ENCODE results near the gene SERTAD2.
A peak's percentile ranks its signal among the peaks of the same experiment; 100 is the strongest.

Gene SERTAD2

GRCh38 chr2:64672708-64673107 is 19.0 kb upstream of the SERTAD2 start:
- no peak for DNase-seq (ENCODE audit: low spot score)

GRCh38 chr2:64670047-64670446 is 16.3 kb upstream of the SERTAD2 start:
- DNase-seq (ENCODE audit: low spot score): no peak

GRCh38 chr2:64669288-64669687 is 15.6 kb upstream of the SERTAD2 start:
- DNase-seq (ENCODE audit: low spot score): no peak

- DNase-seq (ENCODE audit: low spot score): no peak
These were observed 14.8 kb upstream of the SERTAD2 start for GRCh38 chr2:64668542-64668941.

GRCh38 chr2:64667535-64667934 is 13.8 kb upstream of the SERTAD2 start:
- no peak for DNase-seq (ENCODE audit: low spot score)

DNA sequence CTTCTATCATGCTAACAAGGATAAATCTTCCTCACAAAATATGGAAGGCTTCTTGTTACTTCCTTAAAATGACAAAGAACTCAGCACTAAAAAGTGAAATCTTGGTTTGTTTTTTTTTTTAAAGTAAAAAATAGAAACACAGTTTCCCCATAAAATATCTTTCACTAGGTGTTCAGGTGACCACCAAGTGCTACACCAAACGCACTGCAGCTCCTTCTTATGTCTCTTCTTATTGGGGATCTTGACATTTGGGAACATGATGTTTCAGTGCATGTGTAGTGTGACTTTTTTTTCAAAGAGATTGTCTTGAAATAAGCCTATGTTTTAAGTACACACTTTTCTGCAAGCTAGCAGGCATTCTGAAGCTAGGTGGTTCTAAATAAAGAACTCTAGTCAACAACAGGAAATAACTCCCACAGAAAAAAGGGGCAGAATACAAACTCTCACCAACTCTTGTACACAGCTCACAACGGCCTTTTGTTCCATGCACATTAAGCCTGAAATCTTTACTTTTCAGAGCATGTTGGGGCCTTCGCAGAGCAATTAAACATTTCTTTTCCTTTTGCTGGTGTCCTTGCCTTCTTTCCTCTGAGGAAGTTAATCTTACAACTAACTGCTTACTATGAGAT is 13.2 kb upstream of the SERTAD2 start:
- DNase-seq (ENCODE audit: low spot score): no peak

DNA sequence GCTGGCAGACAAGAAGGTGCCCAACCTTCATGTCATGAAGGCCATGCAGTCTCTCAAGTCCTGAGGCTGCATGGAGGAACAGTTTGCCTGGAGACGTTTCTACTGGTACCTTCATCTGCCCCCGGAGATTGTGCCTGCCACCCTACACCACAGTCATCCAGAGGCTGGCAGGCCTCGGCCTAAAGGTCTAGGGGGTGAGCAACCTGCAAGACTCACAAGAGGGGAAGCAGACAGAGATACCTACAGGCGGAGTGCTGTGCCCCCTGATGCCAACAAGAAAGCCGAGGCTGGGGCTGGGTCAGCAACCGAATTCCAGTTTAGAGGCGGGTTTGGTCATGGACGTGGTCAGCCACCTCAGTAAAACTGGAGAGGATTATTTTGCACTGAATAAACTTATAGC is 12.0 kb upstream of the SERTAD2 start:
- DNase-seq (ENCODE audit: low spot score): no peak

GRCh38 chr2:64663402-64663801 is 9.7 kb upstream of the SERTAD2 start:
- no peak for DNase-seq (ENCODE audit: low spot score)

GRCh38 chr2:64661741-64662169 is 8.0 kb upstream of the SERTAD2 start:
- DNase-seq (ENCODE audit: low spot score): no peak

GRCh38 chr2:64659252-64659651 is 5.5 kb upstream of the SERTAD2 start:
- no peak for DNase-seq (ENCODE audit: low spot score)

DNA sequence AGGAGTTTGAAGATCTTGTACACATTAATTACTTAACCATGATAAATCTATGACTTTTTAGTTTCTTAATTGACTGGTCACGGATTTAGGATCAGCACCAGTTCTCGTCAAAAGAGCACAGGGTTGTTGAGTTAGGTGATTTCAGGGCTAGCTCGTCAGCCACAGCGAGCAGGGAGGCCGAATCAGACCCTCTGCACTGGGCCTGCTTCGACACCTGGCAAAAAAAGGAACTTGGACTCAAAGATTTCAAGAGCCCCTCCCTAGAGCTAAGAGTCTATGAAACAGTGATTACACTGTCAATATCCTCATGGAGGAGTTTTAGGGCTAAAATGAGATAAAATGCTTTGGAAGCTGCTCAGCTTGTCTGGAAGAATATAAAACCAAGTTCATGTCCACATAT is 4.6 kb upstream of the SERTAD2 start:
- no peak for DNase-seq (ENCODE audit: low spot score)

- DNase-seq (ENCODE audit: low spot score): no peak
These were observed 3.7 kb upstream of the SERTAD2 start for GRCh38 chr2:64657411-64657810.

DNA sequence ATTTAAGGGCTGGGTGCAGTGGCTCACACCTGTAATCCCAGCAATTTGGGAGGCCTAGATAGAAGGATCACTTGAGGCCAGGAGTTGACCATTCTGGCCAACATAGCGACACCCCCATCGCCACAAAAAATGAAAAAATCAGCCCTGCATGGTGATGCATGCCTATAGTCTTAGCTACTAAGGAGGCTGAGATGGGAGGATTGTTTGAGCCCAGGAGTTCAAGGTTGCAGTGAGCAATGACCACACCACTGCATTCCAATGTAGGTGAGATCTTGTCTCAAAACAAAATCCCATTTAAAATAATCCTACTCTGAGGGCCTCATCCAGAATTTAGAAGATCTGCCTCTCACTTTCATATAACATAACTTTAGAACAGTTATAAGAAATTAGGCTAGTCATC is 2.7 kb upstream of the SERTAD2 start:
- no peak for DNase-seq (ENCODE audit: low spot score)

- DNase-seq (ENCODE audit: low spot score): no peak
These were observed 2.2 kb upstream of the SERTAD2 start for GRCh38 chr2:64655873-64656272.

DNA sequence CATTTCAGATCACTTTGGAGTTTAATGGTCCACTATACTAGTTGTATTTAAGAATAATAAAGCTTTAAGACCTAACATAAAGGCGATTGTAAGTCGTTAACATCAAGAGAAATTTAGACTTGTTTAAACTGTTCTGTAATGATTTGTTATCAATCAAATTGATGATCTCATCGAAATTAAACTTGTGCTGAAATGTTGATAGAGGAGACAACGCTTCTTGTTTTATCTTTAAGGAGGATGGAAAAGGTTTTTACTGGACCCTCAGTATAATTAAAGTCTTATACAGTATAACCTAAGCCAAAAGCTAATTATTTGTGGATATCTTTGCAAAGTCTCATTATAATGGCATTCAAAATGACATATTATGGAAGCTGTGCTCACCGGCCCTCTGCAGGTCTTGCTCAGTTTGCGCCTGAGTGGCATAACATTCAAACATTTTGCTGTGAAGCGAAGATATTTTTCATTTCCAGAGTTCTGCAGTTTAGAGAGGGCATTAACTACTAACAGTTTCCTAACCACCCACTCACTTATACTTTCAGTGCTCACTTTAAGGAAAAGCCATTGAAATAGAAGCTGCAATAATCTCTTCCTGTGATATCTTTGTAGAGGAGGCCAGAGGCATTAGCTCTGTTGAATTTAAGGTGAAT is 1.4 kb upstream of the SERTAD2 start:
- peak; percentile 64 for DNase-seq (ENCODE audit: low spot score)

DNA sequence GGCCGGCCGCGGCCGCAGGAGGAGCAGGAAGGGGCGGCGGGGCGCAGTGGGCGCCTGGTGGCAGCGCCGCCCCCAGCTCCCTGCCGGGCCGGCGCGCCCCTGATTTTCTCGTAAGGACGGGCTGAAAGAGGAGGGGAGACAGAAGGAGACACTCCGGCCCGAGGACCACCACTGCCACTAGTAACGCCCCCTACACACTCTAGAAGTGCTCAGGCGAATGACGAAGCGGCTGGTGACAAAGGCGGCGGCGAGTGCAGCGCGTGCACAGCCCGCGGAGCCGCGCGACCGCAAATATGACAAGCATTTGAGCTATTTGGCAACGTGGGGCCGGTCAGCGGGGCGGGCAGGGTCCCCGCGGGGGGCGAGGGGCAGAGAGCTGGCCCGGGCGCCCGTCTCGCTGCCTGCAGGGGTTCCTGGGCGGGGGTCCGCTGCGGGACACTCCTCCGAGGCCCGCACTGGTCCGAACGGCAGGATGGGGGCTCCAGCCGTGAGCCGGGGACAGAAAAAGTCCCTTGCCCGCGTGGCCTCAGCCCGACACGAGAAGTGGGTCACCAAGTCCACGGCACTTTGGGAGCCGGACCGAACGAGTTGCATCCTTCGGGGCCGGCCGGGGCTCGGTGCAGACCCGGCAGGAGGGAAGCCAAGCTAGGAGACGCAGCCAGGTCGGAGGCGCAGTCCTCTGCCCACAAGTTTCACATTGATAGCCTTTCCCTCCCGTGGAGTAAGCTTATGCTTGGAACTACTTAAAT is 524 bp upstream of the SERTAD2 start:
- DNase-seq (ENCODE audit: low spot score): peak; percentile 89

GRCh38 chr2:64652231-64653108 is 1.2 kb downstream of the SERTAD2 start:
- DNase-seq (ENCODE audit: low spot score): peak; percentile 61

DNA sequence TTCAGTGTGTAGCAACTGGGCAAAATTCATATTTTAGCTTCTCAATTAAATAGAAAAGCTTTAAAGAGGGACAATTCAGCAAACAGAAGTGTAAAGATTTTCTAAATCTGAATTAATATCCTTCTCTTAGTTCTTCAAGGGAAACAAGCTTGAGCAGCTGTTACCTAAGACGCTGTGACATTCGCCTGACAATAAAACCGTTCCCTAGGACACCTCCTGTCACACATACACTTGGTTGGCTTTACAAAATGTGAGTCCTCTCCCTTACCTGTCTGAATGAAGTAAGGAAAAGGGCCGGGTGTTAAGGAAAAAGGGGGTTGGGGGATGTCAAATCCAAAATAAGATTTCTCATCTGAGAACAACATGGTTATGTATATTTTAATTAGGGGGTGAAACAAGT is 2.1 kb downstream of the SERTAD2 start:
- no peak for DNase-seq (ENCODE audit: low spot score)

- no peak for DNase-seq (ENCODE audit: low spot score)
These were observed 2.9 kb downstream of the SERTAD2 start for GRCh38 chr2:64650722-64651338.

DNA sequence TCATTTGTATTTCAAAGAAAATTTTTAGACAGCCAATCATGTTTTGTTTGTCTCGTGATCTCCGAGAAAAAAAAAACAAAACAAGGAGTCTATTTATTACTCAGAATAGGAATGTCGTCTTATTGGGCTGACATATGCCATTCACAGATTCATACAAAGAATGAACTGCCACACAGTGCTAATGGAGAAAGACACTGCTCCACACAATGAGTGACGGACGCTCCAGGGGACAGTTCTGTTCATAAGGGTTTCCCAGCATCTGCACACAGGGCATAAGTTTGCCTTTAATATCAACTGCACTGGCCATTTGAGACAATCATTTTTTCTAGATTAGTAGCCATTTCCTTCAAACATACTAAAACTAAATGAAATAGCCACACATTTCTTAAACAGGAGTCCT is 3.4 kb downstream of the SERTAD2 start:
- DNase-seq (ENCODE audit: low spot score): no peak

DNA sequence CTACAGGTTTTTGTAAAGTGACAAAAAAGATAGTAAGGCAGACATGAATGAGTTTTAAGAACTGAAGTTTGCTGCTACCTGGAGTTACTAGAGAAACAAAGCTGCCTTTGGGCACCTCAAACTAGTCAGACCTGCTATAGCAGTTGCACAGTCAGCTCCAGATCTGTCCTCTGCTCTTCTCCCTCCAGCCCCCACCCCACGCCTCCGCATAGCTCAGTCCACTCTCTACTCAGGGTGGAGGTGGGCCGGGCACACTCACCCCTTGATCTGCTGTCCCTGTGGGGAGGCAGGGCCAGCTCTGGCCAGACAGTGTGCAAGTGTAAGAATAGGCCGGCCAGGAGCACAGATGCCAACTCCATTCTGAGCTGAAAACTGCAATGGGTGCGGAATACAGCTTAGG is 4.1 kb downstream of the SERTAD2 start:
- no peak for DNase-seq (ENCODE audit: low spot score)

DNA sequence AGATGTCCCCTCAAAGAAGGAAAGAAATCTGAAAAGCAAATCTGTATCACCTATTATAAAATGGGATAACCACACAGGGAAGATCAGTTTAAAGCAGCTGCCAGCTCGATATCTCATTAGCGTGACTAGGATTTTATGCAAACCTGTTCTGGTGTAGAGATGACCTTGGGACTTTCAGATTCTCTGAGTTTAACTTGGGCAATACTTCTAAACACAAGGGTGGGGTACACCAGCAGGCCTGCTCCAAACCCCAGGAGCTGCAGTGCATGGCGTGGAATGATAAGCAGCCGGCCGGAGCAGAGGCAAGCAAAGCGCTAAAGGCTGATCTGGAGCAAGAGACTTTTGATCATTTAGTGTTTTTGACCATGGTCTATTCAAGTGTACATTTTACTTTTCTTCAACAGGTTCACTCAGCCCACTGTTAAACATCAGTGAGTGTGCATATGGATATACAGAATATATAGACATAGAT is 4.7 kb downstream of the SERTAD2 start:
- no peak for DNase-seq (ENCODE audit: low spot score)

All from RKO (cell line).